Naive thymus-derived CD4-positive, alpha-beta T cell (primary cell): Measurements from ENCODE around the gene RBM14. TPM values are rescaled to one million over a fixed set of nuclear protein-coding genes. Genes with fewer than 3 reads are reported as not detected.

Experiments used
- ATAC-seq: fragments of 150-1000 bp; cut with Tn5 transposase; 2 replicates; pipeline ENCODE4 v1.10.0; 2021; ENCODE audit warnings: mild to moderate bottlenecking, moderate library complexity
- CTCF ChIA-PET: fragments of 350-600 bp; sonication (Branson Sonifier 250); formaldehyde crosslinking; loops from one replicate; lab custom pipeline; 2021; ENCODE audit warnings: antibody characterized with exemption; lab: Charles Lee
- POLR2A ChIA-PET: fragments of 350-600 bp; sonication (Branson Sonifier 250); formaldehyde crosslinking; loops from one replicate; lab custom pipeline; 2021; ENCODE audit warnings: antibody characterized with exemption, inconsistent platforms; lab: Charles Lee
- DNase-seq, 9 donors: peaks; one replicate each; pipeline versions ENCODE4 v3.0.0 to v3.0.0-alpha.2; 2020 to 2022; ENCODE audit warnings: mixed read lengths in 1 of 9
- H3K27ac ChIP-seq: one replicate; pipeline ENCODE4 v1.7.0; 2013; ENCODE audit warnings: mild to moderate bottlenecking, low read depth, low read length, moderate library complexity
- H3K27me3 ChIP-seq, 2 donors: one replicate each; pipeline ENCODE4 v1.7.0; 2013; ENCODE audit warnings: low read length in 2 of 2, mild to moderate bottlenecking in 2 of 2, moderate library complexity in 2 of 2; ENCODE audit not compliant: control insufficient read depth in 2 of 2, insufficient read depth in 2 of 2
- H3K36me3 ChIP-seq, 3 experiments: 1 replicate in 2 of 3; 2 replicates in 1 of 3; pipeline ENCODE4 v1.7.0; 2013; ENCODE audit warnings: low read length in 3 of 3, mild to moderate bottlenecking in 3 of 3, moderate library complexity in 1 of 3; ENCODE audit not compliant: insufficient read depth in 3 of 3, control insufficient read depth in 2 of 3
- H3K4me1 ChIP-seq, 2 donors: one replicate each; pipeline ENCODE4 v1.7.0; 2013; ENCODE audit warnings: low read length in 2 of 2, mild to moderate bottlenecking in 2 of 2, moderate library complexity in 1 of 2; ENCODE audit not compliant: control insufficient read depth in 2 of 2, insufficient read depth in 2 of 2
- H3K4me3 ChIP-seq: 2 replicates; pipeline ENCODE4 v1.7.0; 2013; ENCODE audit warnings: mild to moderate bottlenecking, low read length
- H3K9me3 ChIP-seq, 3 experiments: 1 replicate in 2 of 3; 2 replicates in 1 of 3; pipeline ENCODE4 v1.7.0; 2013; ENCODE audit warnings: low read length in 3 of 3; ENCODE audit not compliant: control insufficient read depth in 2 of 3
- H3K27ac Mint-ChIP-seq, 9 donors: one replicate each; pipeline ENCODE4 v1.8.0; 2020 to 2022; ENCODE audit warnings: mixed read lengths in 9 of 9, mild to moderate bottlenecking in 8 of 9, moderate library complexity in 5 of 9, inconsistent platforms in 2 of 9
- H3K27me3 Mint-ChIP-seq, 5 donors: one replicate each; pipeline ENCODE4 v1.8.0; 2021 to 2022; ENCODE audit warnings: mixed read lengths in 5 of 5, mild to moderate bottlenecking in 1 of 5
- H3K36me3 Mint-ChIP-seq, 5 donors: one replicate each; pipeline ENCODE4 v1.8.0; 2020 to 2022; ENCODE audit warnings: mixed read lengths in 5 of 5, mild to moderate bottlenecking in 3 of 5, inconsistent platforms in 1 of 5
- H3K4me1 Mint-ChIP-seq, 7 donors: one replicate each; pipeline ENCODE4 v1.8.0; 2020 to 2022; ENCODE audit warnings: mixed read lengths in 7 of 7, mild to moderate bottlenecking in 3 of 7, inconsistent platforms in 1 of 7
- H3K4me3 Mint-ChIP-seq, 10 donors: one replicate each; pipeline ENCODE4 v1.8.0; 2020 to 2022; ENCODE audit warnings: mild to moderate bottlenecking in 10 of 10, mixed read lengths in 10 of 10, moderate library complexity in 6 of 10, inconsistent platforms in 2 of 10
- H3K9me3 Mint-ChIP-seq, 11 donors: one replicate each; pipeline ENCODE4 v1.8.0; 2020 to 2022; ENCODE audit warnings: mixed read lengths in 11 of 11, mild to moderate bottlenecking in 4 of 11, inconsistent platforms in 1 of 11, moderate library complexity in 1 of 11
- intact Hi-C, 2 donors: fragments of 100-400 bp; cut with micrococcal nuclease; formaldehyde crosslinking; loops; one replicate each; pipeline ENCODE4 v1.15.1; 2023
- polyA plus RNA-seq, 2 donors: library from polyadenylated mRNA; unstranded; fragments of 300-500 nt; fragmentation: Illumina TruSeq; gene quantifications; one replicate each; pipeline ENCODE4 v1.2.3, GENCODE V29; 2021
- total RNA-seq, 6 experiments: library from RNA in 5 of 6; stranded (reverse) in 5 of 6; gene quantifications; 1 replicate in 5 of 6; 2 replicates in 1 of 6; pipeline ENCODE4 v1.2.3 and lab custom pipeline; 2021 to 2026

The RBM14 gene
- total and polyA plus RNA-seq, 7 experiments from 2014 or later, result 76.9 to 543 (median 188) TPM

- Mint-ChIP-seq H3K4me1 (peaks cover 29 to 68% (median 58%) of the 10 kb centered on the region in 7 donors), H3K9me3 (peaks cover 0 to 2% (median 0%) of the 10 kb centered on the region in 11 donors), H3K4me3 (no peak overlapping the region), H3K36me3 (peaks cover 10 to 44% (median 39%) of the 10 kb centered on the region in 5 donors), H3K27me3 (no peaks in the 10 kb centered on the region), H3K27ac (peak overlapping the region in 3 of 9 donors; percentile 28 to 59 (median 31))
- H3K27me3 ChIP-seq, result no peaks in the 10 kb centered on the region
- peaks cover 18 to 55% (median 24%) of the 10 kb centered on the region in 3 experiments for H3K36me3 ChIP-seq
- H3K9me3 ChIP-seq, result no peaks in the 10 kb centered on the region
- POLR2A ChIA-PET, result interaction anchor here (1.2 kb wide), 1 partner anchor 12 kb away, joined by 3 read pairs; no protein-coding TSS in a partner anchor
- peak; percentile 16 for ATAC-seq
- intact Hi-C loops, result no loop called here
- CTCF ChIA-PET, result interaction anchor here (0.6 kb wide), 1 partner anchor 286 kb away, joined by 3 read pairs; no protein-coding TSS in a partner anchor
- H3K27ac ChIP-seq, result no peak overlapping the region
- H3K4me1 ChIP-seq, result peaks cover 4 to 14% of the 10 kb centered on the region in 2 donors
- no peak for DNase-seq
- no peak overlapping the region for H3K4me3 ChIP-seq
Measured at GRCh38 chr11:66651016-66651415, 34.6 kb downstream of the RBM14 start.

GRCh38 chr11:66652651-66653050 is 36.2 kb downstream of the RBM14 start:
- Mint-ChIP-seq H3K27ac (peak overlapping the region in 5 of 9 donors; percentile 38 to 76 (median 49)), H3K27me3 (no peaks in the 10 kb centered on the region), H3K4me3 (peak overlapping the region in 3 of 10 donors; percentile 14 to 36 (median 31)), H3K36me3 (peaks cover 0 to 28% (median 23%) of the 10 kb centered on the region in 5 donors), H3K9me3 (no peaks in the 10 kb centered on the region), H3K4me1 (peaks cover 14 to 52% (median 42%) of the 10 kb centered on the region in 7 donors)
- ChIA-PET POLR2A (interaction anchor here (0.8 to 1.7 kb wide), 4 partner anchors 8 to 83 kb away, joined by 3 to 7 read pairs (median 4); partner anchors contain the start of gene RBM14), CTCF (no interaction called here)
- peaks cover 8 to 47% (median 8%) of the 10 kb centered on the region in 3 experiments for H3K36me3 ChIP-seq
- DNase-seq (no peak), ATAC-seq (no peak)
- no peaks in the 10 kb centered on the region for H3K27me3 ChIP-seq
- H3K4me3 ChIP-seq, result no peak overlapping the region
- H3K9me3 ChIP-seq, result no peaks in the 10 kb centered on the region
- H3K4me1 ChIP-seq, result no peaks in the 10 kb centered on the region
- H3K27ac ChIP-seq, result no peak overlapping the region
- intact Hi-C loops, result loop anchor here in 1 of 2 donors (2.0 kb wide), 1 partner anchor 14 kb away; the partner anchor contains the start of gene RBM4

- Mint-ChIP-seq H3K9me3 (no peaks in the 10 kb centered on the region), H3K27ac (peak overlapping the region in 6 of 9 donors; percentile 38 to 76 (median 50)), H3K4me1 (peaks cover 12 to 49% (median 39%) of the 10 kb centered on the region in 7 donors), H3K4me3 (no peak overlapping the region), H3K36me3 (peaks cover 0 to 26% (median 21%) of the 10 kb centered on the region in 5 donors), H3K27me3 (no peaks in the 10 kb centered on the region)
- CTCF ChIA-PET, result no interaction called here
- Histone ChIP-seq H3K27ac (no peak overlapping the region), H3K36me3 (peaks cover 8 to 44% (median 8%) of the 10 kb centered on the region in 3 experiments), H3K4me3 (no peak overlapping the region), H3K9me3 (no peaks in the 10 kb centered on the region), H3K4me1 (no peaks in the 10 kb centered on the region), H3K27me3 (no peaks in the 10 kb centered on the region)
- no peak for DNase-seq
- ATAC-seq, result no peak
- intact Hi-C loops, result loop anchor here in 1 of 2 donors (2.0 kb wide), 1 partner anchor 14 kb away; the partner anchor contains the start of gene RBM4
- POLR2A ChIA-PET, result interaction anchor here (0.8 to 1.7 kb wide), 3 partner anchors 8 to 84 kb away, joined by 3 to 7 read pairs (median 4); partner anchors contain the start of gene RBM14
Measured at GRCh38 chr11:66653123-66653522, 36.7 kb downstream of the RBM14 start.

GRCh38 chr11:66659763-66660162 is 43.3 kb downstream of the RBM14 start:
- no peak for ATAC-seq
- H3K27ac Mint-ChIP-seq, result peak overlapping the region in 7 of 9 donors; percentile 3 to 83 (median 48)
- no peak overlapping the region for H3K4me3 Mint-ChIP-seq
- Histone ChIP-seq H3K4me3 (no peak overlapping the region), H3K27me3 (no peaks in the 10 kb centered on the region), H3K27ac (no peak overlapping the region), H3K4me1 (no peaks in the 10 kb centered on the region), H3K9me3 (no peaks in the 10 kb centered on the region), H3K36me3 (peaks cover 0 to 44% (median 5%) of the 10 kb centered on the region in 3 experiments)
- POLR2A ChIA-PET, result interaction anchor here (0.7 to 1.4 kb wide), 5 partner anchors 13 to 40 kb away, joined by 3 to 8 read pairs (median 3); no protein-coding TSS in a partner anchor
- no peaks in the 10 kb centered on the region for H3K27me3 Mint-ChIP-seq
- no peak for DNase-seq
- CTCF ChIA-PET, result interaction anchor here (0.5 to 0.6 kb wide), 2 partner anchors 21 to 242 kb away, joined by 4 to 5 read pairs; partner anchors contain the start of gene RBM4
- no peaks in the 10 kb centered on the region for H3K9me3 Mint-ChIP-seq
- peaks cover 3 to 19% (median 10%) of the 10 kb centered on the region in 5 donors for H3K36me3 Mint-ChIP-seq
- peaks cover 6 to 27% (median 22%) of the 10 kb centered on the region in 7 donors for H3K4me1 Mint-ChIP-seq
- intact Hi-C loops, result no loop called here

- peak overlapping the region in 2 of 9 donors; percentile 17 to 36 for H3K27ac Mint-ChIP-seq
- Histone ChIP-seq H3K9me3 (no peaks in the 10 kb centered on the region), H3K27ac (no peak overlapping the region), H3K36me3 (peaks cover 0 to 63% (median 10%) of the 10 kb centered on the region in 3 experiments), H3K4me3 (no peak overlapping the region), H3K27me3 (no peaks in the 10 kb centered on the region), H3K4me1 (no peaks in the 10 kb centered on the region)
- H3K4me1 Mint-ChIP-seq, result peaks cover 17 to 54% (median 49%) of the 10 kb centered on the region in 7 donors
- CTCF ChIA-PET, result interaction anchor here (0.7 to 1.1 kb wide), 2 partner anchors 14 to 255 kb away, joined by 3 read pairs; partner anchors contain the start of gene RBM4B
- peaks cover 6 to 35% (median 8%) of the 10 kb centered on the region in 5 donors for H3K36me3 Mint-ChIP-seq
- POLR2A ChIA-PET, result interaction anchor here (0.6 to 1.5 kb wide), 4 partner anchors 14 to 504 kb away, joined by 3 to 9 read pairs (median 5); partner anchors contain the start of genes RBM4 and RBM4B
- intact Hi-C loops, result loop anchor here in 1 of 2 donors (2.0 kb wide), 1 partner anchor 19 kb away; no protein-coding TSS in a partner anchor
- no peak overlapping the region for H3K4me3 Mint-ChIP-seq
- ATAC-seq, result peak; percentile 12
- no peaks in the 10 kb centered on the region for H3K9me3 Mint-ChIP-seq
- H3K27me3 Mint-ChIP-seq, result no peaks in the 10 kb centered on the region
- DNase-seq, result no peak
Measured at GRCh38 chr11:66663741-66664296, 47.4 kb downstream of the RBM14 start.

- POLR2A ChIA-PET, result interaction anchor here (1.0 to 2.6 kb wide), 3 partner anchors 12 to 27 kb away, joined by 3 to 13 read pairs (median 4); partner anchors contain the start of genes RBM4 and RBM4B
- H3K9me3 ChIP-seq, result no peaks in the 10 kb centered on the region
Measured at GRCh38 chr11:66665369-66665768, 48.9 kb downstream of the RBM14 start.

More at GRCh38 chr11:66665369-66665768, 48.9 kb downstream of the RBM14 start:
- no peak for ATAC-seq
- Histone ChIP-seq H3K36me3 (peaks cover 0 to 61% (median 10%) of the 10 kb centered on the region in 3 experiments), H3K4me3 (no peak overlapping the region), H3K27ac (no peak overlapping the region), H3K27me3 (no peaks in the 10 kb centered on the region), H3K4me1 (no peaks in the 10 kb centered on the region)
- Mint-ChIP-seq H3K4me1 (peaks cover 13 to 61% (median 52%) of the 10 kb centered on the region in 7 donors), H3K4me3 (no peak overlapping the region), H3K36me3 (peaks cover 0 to 32% (median 9%) of the 10 kb centered on the region in 5 donors), H3K27me3 (no peaks in the 10 kb centered on the region), H3K9me3 (no peaks in the 10 kb centered on the region), H3K27ac (peak overlapping the region in 6 of 9 donors; percentile 6 to 65 (median 24))
- intact Hi-C loops, result no loop called here
- CTCF ChIA-PET, result no interaction called here
- DNase-seq, result no peak
